Measurements from ENCODE around the gene ZC3H8. TPM values are rescaled to one million over a fixed set of nuclear protein-coding genes. Genes with fewer than 3 reads are reported as not detected.
A peak's percentile ranks its signal among the peaks of the same experiment; 100 is the strongest.

The ZC3H8 gene
- total RNA-seq, 1 donor from 2014 or later, result 20.7 TPM

- no peak overlapping the region for H3K4me3 Mint-ChIP-seq
- TF ChIP-seq CTCF (IDR thresholded peaks at IDR 0.05; ENCODE audit: unreplicated experiment), result no peak
- no peaks in the 10 kb centered on the region for H3K36me3 Mint-ChIP-seq
- no peaks in the 10 kb centered on the region for H3K27me3 Mint-ChIP-seq (ENCODE audit: low read depth)
- peak overlapping the region; percentile 52 for H3K27ac Mint-ChIP-seq
- peaks cover 22% of the 10 kb centered on the region for H3K4me1 Mint-ChIP-seq
- DNase-seq (ENCODE audit: low spot score in 2 of 2, unreplicated experiment in 2 of 2), result no peak
- peaks cover 7% of the 10 kb centered on the region for H3K9me3 Mint-ChIP-seq
Measured at GRCh38 chr2:112272669-112273068, 17.8 kb upstream of the ZC3H8 start.

DNA sequence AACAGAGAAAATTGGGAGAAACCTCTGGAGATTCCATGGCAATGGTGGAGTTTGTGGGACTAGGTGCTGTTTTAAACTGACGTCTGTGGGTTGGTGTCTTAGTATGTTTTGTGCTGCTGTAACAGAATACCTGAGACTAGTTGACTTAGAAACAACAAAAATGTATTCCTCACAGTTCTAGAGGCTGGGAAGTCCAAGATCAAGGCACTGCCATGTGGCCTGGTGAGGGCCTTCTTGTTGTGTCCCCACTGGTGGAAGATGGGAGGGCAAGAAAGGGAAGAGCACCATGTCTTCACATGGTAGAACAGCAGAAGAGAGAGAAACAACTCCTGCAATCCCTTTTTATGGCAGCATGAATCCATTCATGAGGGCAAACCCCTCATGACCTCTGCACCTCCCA lies 13.7 kb upstream of the ZC3H8 start:
- peaks cover 12% of the 10 kb centered on the region for H3K9me3 Mint-ChIP-seq

GRCh38 chr2:112262876-112263275 lies 8.0 kb upstream of the ZC3H8 start:
- no peak for TF ChIP-seq CTCF (IDR thresholded peaks at IDR 0.05; ENCODE audit: unreplicated experiment)
- peaks cover 5% of the 10 kb centered on the region for H3K36me3 Mint-ChIP-seq
- H3K27me3 Mint-ChIP-seq (ENCODE audit: low read depth), result no peaks in the 10 kb centered on the region
- DNase-seq (ENCODE audit: low spot score in 2 of 2, unreplicated experiment in 2 of 2), result no peak
- peaks cover 17% of the 10 kb centered on the region for H3K9me3 Mint-ChIP-seq
- H3K4me3 Mint-ChIP-seq, result no peak overlapping the region
- no peak overlapping the region for H3K27ac Mint-ChIP-seq
- H3K4me1 Mint-ChIP-seq, result peaks cover 3% of the 10 kb centered on the region

More for the DNA sequence above, 13.7 kb upstream of the ZC3H8 start:
- no peaks in the 10 kb centered on the region for H3K27me3 Mint-ChIP-seq (ENCODE audit: low read depth)
- H3K4me1 Mint-ChIP-seq, result peaks cover 12% of the 10 kb centered on the region
- H3K36me3 Mint-ChIP-seq, result no peaks in the 10 kb centered on the region
- no peak for DNase-seq (ENCODE audit: low spot score in 2 of 2, unreplicated experiment in 2 of 2)
- no peak overlapping the region for H3K4me3 Mint-ChIP-seq
- no peak for TF ChIP-seq CTCF (IDR thresholded peaks at IDR 0.05; ENCODE audit: unreplicated experiment)
- H3K27ac Mint-ChIP-seq, result no peak overlapping the region

GRCh38 chr2:112260295-112260625 lies 5.4 kb upstream of the ZC3H8 start:
- Mint-ChIP-seq H3K27ac (no peak overlapping the region), H3K9me3 (peaks cover 17% of the 10 kb centered on the region), H3K4me1 (peaks cover 3% of the 10 kb centered on the region), H3K27me3 (ENCODE audit: low read depth) (no peaks in the 10 kb centered on the region), H3K36me3 (peaks cover 5% of the 10 kb centered on the region), H3K4me3 (no peak overlapping the region)
- DNase-seq (ENCODE audit: low spot score in 2 of 2, unreplicated experiment in 2 of 2), result no peak
- TF ChIP-seq CTCF (IDR thresholded peaks at IDR 0.05; ENCODE audit: unreplicated experiment), result no peak

- Mint-ChIP-seq H3K4me3 (peak overlapping the region; percentile 55), H3K9me3 (peaks cover 17% of the 10 kb centered on the region), H3K36me3 (peaks cover 5% of the 10 kb centered on the region), H3K27me3 (ENCODE audit: low read depth) (no peaks in the 10 kb centered on the region), H3K27ac (no peak overlapping the region), H3K4me1 (peaks cover 3% of the 10 kb centered on the region)
- DNase-seq (ENCODE audit: low spot score in 2 of 2, unreplicated experiment in 2 of 2), result peak; percentile 46 to 81
- TF ChIP-seq CTCF (IDR thresholded peaks at IDR 0.05; ENCODE audit: unreplicated experiment), result peak; percentile 72
Measured at GRCh38 chr2:112259509-112260294, 4.9 kb upstream of the ZC3H8 start.

All from mesothelial cell of epicardium (in vitro differentiated cells).